ENCODE results near the gene VPS54.

VPS54 gene

DNA sequence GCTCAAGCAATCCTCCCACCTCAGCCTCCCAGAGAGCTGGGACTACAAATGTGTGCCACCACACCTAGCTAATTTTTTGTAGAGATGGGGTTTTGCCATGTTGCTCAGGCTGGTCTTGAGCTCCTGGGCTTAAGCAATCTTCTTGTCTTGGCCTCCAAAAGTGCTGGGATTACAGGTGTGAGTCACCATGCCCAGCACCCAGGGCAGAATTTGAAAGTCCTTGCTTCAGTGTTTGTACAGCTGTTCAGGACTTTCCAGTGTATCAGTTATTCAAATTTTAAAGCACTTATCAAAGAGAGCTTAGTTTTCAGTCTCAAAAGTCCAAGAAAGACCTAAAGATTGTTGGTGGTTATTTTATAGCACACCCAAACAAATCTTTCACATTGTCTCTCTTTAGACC, 43.6 kb upstream of the VPS54 start:
- H3K36me3 ChIP-seq (replicated peaks): no peaks in the 10 kb centered on the region
- DNase-seq: peak; percentile 60
- no peaks in the 10 kb centered on the region for H3K27me3 ChIP-seq (replicated peaks)
- no peak overlapping the region for H3K4me3 ChIP-seq (ENCODE audit: low read depth, low read length)
- H3K27ac ChIP-seq: peak overlapping the region; percentile 2
- in situ Hi-C loops (cut with HindIII; ENCODE audit: low pct_ligation_motif_present, low sequenced_read_pairs): loop anchor here (25.0 kb wide), 2 partner anchors 149 to 424 kb away; no protein-coding TSS in a partner anchor
- no peak for TF ChIP-seq CTCF (IDR thresholded peaks at IDR 0.05; ENCODE audit: low read depth, low read length, missing control alignments)

GRCh38 chr2:64059270-64059669, 40.0 kb upstream of the VPS54 start:
- Histone ChIP-seq H3K27me3 (replicated peaks) (no peaks in the 10 kb centered on the region), H3K4me3 (ENCODE audit: low read depth, low read length) (no peak overlapping the region), H3K27ac (no peak overlapping the region), H3K36me3 (replicated peaks) (no peaks in the 10 kb centered on the region)
- in situ Hi-C loops (cut with HindIII; ENCODE audit: low pct_ligation_motif_present, low sequenced_read_pairs): loop anchor here (25.0 kb wide), 2 partner anchors 153 to 428 kb away; no protein-coding TSS in a partner anchor
- no peak for TF ChIP-seq CTCF (IDR thresholded peaks at IDR 0.05; ENCODE audit: low read depth, low read length, missing control alignments)
- DNase-seq: no peak

DNA sequence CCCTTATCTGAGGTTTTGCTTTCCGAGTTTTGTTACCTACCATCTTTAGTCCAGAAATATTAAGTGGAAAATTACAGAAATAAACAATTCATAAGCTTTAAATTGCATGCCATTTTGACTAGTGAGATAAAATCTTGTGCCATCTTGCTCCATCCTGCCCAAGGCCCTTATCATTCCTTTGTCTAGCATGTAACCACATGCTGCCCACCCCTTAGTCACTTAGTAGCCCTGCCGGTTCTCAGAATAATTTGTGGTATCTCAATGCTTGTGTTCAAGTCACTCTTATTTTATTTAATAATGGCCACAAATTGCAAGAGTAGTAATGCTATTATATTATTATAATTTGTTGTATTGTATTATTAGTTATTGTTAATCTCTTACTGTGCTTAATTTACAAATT, 36.8 kb upstream of the VPS54 start:
- no peak for TF ChIP-seq CTCF (IDR thresholded peaks at IDR 0.05; ENCODE audit: low read depth, low read length, missing control alignments)

GRCh38 chr2:64054161-64054915, 35.1 kb upstream of the VPS54 start:
- in situ Hi-C loops (cut with HindIII; ENCODE audit: low pct_ligation_motif_present, low sequenced_read_pairs): loop anchor here (25.0 kb wide), 2 partner anchors 158 to 433 kb away; no protein-coding TSS in a partner anchor
- H3K4me3 ChIP-seq (ENCODE audit: low read depth, low read length): no peak overlapping the region
- TF ChIP-seq CTCF (IDR thresholded peaks at IDR 0.05; ENCODE audit: low read depth, low read length, missing control alignments): no peak
- H3K27ac ChIP-seq: no peak overlapping the region
- no peaks in the 10 kb centered on the region for H3K36me3 ChIP-seq (replicated peaks)
- no peak for DNase-seq
- H3K27me3 ChIP-seq (replicated peaks): no peaks in the 10 kb centered on the region

More for the DNA sequence above, 36.8 kb upstream of the VPS54 start:
- Histone ChIP-seq H3K4me3 (ENCODE audit: low read depth, low read length) (no peak overlapping the region), H3K36me3 (replicated peaks) (no peaks in the 10 kb centered on the region), H3K27me3 (replicated peaks) (no peaks in the 10 kb centered on the region), H3K27ac (no peak overlapping the region)
- in situ Hi-C loops (cut with HindIII; ENCODE audit: low pct_ligation_motif_present, low sequenced_read_pairs): loop anchor here (25.0 kb wide), 2 partner anchors 156 to 431 kb away; no protein-coding TSS in a partner anchor
- no peak for DNase-seq

DNA sequence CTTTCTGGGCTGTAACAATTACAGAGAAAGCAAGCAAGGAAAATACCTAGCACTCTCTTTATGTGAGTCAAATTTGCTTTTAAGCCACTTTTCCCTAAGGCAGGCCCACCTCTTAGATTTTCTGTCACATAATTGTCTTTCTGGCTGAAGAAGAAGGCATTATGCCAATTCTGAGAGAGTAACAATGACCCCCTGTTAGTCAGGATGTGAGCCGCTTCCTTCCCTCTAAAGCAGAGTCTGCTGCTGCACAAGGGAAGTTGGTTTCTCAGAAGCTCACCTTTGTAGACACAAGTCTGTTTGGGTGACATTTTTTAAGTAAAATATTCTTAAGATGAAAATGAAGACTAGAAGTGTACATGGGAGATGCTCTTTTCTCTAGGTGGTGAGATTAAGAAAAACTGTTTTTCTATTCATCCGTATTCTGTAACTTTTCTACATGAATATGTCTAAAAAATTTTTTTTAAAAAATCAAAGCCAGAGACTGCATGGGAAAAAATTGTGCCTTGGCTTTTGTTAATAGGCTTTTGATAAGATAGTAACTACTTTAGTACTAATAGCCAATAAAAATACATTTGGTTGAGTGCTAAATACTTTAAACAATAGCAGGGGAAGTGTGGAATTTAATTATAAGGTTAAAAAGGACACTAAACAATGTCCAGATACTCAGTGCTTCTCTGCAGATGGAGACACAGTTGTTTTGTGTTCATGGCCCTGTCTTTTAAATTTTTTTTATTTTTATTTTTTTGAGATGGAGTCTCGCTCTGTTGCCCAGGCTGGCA, 33.4 kb upstream of the VPS54 start:
- in situ Hi-C loops (cut with HindIII; ENCODE audit: low pct_ligation_motif_present, low sequenced_read_pairs): loop anchor here (25.0 kb wide), 2 partner anchors 160 to 435 kb away; no protein-coding TSS in a partner anchor
- no peak for TF ChIP-seq CTCF (IDR thresholded peaks at IDR 0.05; ENCODE audit: low read depth, low read length, missing control alignments)
- H3K27ac ChIP-seq: no peak overlapping the region
- DNase-seq: no peak
- H3K4me3 ChIP-seq (ENCODE audit: low read depth, low read length): no peak overlapping the region
- no peaks in the 10 kb centered on the region for H3K27me3 ChIP-seq (replicated peaks)
- no peaks in the 10 kb centered on the region for H3K36me3 ChIP-seq (replicated peaks)
